Sigmoid colon (tissue), 3 donors: Measurements from ENCODE around the gene CDH22.

ENCODE experiments used
- POLR2A ChIP-seq, 2 donors: fragments of 450-650 bp; IDR thresholded peaks; one replicate each; pipeline ENCODE4 v1.6.1; 2016; ENCODE audit warnings: antibody characterized with exemption in 2 of 2, mild to moderate bottlenecking in 2 of 2, moderate library complexity in 2 of 2
- TF ChIP-seq, protein P1 (sequence below), 4 experiments: fragments of 450-650 bp in 3 of 4; fragments of 200-600 bp in 1 of 4; IDR thresholded peaks; one replicate each; pipeline ENCODE4 v1.5.1; 2016 to 2019; ENCODE audit warnings: antibody characterized with exemption in 4 of 4, mild to moderate bottlenecking in 3 of 4, moderate library complexity in 2 of 4

DNA sequence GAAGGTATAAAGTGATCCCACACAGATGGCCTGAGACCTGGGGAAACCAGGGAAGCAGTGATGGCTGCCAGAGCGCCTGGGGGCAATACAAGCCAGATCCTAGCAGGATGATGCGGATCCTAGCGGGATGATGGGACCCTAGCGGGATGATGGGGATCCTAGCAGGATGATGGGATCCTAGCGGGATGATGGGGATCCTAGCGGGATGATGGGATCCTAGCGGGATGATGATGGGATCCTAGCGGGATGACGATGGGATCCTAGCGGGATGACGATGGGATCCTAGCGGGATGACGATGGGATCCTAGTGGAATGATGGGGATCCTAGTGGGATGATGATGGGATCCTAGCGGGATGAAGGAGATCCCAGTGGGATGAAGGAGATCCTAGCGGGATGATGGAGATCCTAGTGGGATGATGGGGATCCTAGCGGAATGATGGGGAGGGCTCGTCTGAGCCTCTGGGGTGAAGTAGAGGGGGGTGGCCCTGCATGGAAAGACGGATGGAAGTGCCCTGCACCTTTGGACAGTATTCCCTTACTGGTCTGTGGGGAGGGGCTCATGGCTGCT, 44.2 kb upstream of the CDH22 start:
- TF ChIP-seq POLR2A (IDR thresholded peaks at IDR 0.05) = no peak
- TF ChIP-seq, protein P1, sequence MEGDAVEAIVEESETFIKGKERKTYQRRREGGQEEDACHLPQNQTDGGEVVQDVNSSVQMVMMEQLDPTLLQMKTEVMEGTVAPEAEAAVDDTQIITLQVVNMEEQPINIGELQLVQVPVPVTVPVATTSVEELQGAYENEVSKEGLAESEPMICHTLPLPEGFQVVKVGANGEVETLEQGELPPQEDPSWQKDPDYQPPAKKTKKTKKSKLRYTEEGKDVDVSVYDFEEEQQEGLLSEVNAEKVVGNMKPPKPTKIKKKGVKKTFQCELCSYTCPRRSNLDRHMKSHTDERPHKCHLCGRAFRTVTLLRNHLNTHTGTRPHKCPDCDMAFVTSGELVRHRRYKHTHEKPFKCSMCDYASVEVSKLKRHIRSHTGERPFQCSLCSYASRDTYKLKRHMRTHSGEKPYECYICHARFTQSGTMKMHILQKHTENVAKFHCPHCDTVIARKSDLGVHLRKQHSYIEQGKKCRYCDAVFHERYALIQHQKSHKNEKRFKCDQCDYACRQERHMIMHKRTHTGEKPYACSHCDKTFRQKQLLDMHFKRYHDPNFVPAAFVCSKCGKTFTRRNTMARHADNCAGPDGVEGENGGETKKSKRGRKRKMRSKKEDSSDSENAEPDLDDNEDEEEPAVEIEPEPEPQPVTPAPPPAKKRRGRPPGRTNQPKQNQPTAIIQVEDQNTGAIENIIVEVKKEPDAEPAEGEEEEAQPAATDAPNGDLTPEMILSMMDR (IDR thresholded peaks at IDR 0.05) = no peak
